Neutrophil (primary cell): ENCODE results near the gene TMEM143.

Experiments
- H3K27ac ChIP-seq: fragments of 200-600 bp; sonication (generic); 2 replicates; pipeline ENCODE4 v1.5.1; 2016; ENCODE audit warnings: mild to moderate bottlenecking, moderate library complexity
- H3K27me3 ChIP-seq: fragments of 200-600 bp; sonication (generic); 2 replicates; pipeline ENCODE4 v1.6.0; 2016; ENCODE audit warnings: mild to moderate bottlenecking
- H3K36me3 ChIP-seq: fragments of 200-600 bp; sonication (generic); 2 replicates; pipeline ENCODE4 v1.5.1; 2017
- H3K4me1 ChIP-seq, 2 experiments: fragments of 200-600 bp in 1 of 2; sonication (generic) in 1 of 2; 1 replicate in 1 of 2; 2 replicates in 1 of 2; pipeline versions ENCODE4 v1.5.1 to v1.6.1; 2013 to 2016; ENCODE audit warnings: low read depth in 1 of 2, low read length in 1 of 2, mild to moderate bottlenecking in 1 of 2, moderate library complexity in 1 of 2; ENCODE audit not compliant: control insufficient read depth in 1 of 2, insufficient read depth in 1 of 2
- H3K4me3 ChIP-seq, 2 experiments: fragments of 200-600 bp in 1 of 2; sonication (generic) in 1 of 2; 1 replicate in 1 of 2; 2 replicates in 1 of 2; pipeline ENCODE4 v1.5.1; 2013 to 2016; ENCODE audit warnings: low read depth in 1 of 2, low read length in 1 of 2, mild to moderate bottlenecking in 1 of 2, moderate library complexity in 1 of 2
- H3K9me3 ChIP-seq: fragments of 200-600 bp; sonication (generic); 2 replicates; pipeline ENCODE4 v1.5.1; 2016
- TF ChIP-seq, protein P1 (sequence below): fragments of 200-600 bp; sonication (generic); IDR thresholded peaks from 2 replicates; pipeline ENCODE4 v1.5.1; 2016; ENCODE audit warnings: antibody characterized with exemption

Gene TMEM143

DNA sequence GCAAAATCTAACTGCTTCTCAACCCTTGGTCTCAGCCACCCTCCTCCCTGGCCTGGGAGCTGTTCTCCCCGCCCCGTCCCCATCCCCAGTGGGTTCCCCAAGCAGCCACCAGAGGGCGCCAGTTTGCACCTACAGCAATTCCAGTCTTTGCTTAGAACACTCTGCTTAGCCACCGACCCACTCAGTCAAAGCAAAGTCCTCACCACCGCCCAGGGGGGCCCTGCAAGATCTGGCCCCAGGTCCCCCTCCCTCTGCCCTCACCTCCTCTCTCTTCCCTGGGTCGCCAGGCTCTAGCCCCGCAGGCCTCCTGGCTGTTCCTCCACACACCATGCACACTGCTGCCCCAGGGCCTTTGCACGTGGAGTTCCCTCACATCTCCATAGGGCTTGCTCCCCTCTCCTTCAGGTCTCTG lies 12.4 kb downstream of the TMEM143 start:
- no peaks in the 10 kb centered on the region for H3K9me3 ChIP-seq
- H3K36me3 ChIP-seq = no peaks in the 10 kb centered on the region
- no peak overlapping the region for H3K4me3 ChIP-seq
- no peak overlapping the region for H3K27ac ChIP-seq
- TF ChIP-seq, protein P1, sequence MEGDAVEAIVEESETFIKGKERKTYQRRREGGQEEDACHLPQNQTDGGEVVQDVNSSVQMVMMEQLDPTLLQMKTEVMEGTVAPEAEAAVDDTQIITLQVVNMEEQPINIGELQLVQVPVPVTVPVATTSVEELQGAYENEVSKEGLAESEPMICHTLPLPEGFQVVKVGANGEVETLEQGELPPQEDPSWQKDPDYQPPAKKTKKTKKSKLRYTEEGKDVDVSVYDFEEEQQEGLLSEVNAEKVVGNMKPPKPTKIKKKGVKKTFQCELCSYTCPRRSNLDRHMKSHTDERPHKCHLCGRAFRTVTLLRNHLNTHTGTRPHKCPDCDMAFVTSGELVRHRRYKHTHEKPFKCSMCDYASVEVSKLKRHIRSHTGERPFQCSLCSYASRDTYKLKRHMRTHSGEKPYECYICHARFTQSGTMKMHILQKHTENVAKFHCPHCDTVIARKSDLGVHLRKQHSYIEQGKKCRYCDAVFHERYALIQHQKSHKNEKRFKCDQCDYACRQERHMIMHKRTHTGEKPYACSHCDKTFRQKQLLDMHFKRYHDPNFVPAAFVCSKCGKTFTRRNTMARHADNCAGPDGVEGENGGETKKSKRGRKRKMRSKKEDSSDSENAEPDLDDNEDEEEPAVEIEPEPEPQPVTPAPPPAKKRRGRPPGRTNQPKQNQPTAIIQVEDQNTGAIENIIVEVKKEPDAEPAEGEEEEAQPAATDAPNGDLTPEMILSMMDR = peak; percentile 90
- no peaks in the 10 kb centered on the region for H3K4me1 ChIP-seq
- H3K27me3 ChIP-seq = no peaks in the 10 kb centered on the region

DNA sequence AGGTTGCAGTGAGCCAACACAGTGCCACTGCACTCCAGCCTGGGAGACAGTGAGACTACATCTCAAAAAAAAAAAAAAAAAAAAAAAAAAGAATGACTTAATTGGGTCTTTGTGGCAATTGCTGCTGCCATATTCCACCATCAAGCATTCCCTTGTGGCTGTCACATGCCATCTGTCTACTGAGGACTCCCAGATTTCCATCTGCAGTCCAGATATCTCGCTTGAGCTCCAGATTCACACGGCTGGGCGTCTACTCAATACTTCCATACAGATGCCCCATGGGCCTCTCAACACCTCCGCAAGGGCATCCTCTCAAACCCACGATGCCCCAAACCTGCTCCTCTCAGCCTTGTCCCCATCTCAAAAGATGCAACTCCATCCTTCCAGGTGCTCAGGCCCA lies 12.9 kb downstream of the TMEM143 start:
- no peak overlapping the region for H3K27ac ChIP-seq
- H3K9me3 ChIP-seq = no peaks in the 10 kb centered on the region
- H3K36me3 ChIP-seq = no peaks in the 10 kb centered on the region
- no peak overlapping the region for H3K4me3 ChIP-seq
- TF ChIP-seq, protein P1 = no peak
- H3K4me1 ChIP-seq = no peaks in the 10 kb centered on the region
- H3K27me3 ChIP-seq = no peaks in the 10 kb centered on the region

DNA sequence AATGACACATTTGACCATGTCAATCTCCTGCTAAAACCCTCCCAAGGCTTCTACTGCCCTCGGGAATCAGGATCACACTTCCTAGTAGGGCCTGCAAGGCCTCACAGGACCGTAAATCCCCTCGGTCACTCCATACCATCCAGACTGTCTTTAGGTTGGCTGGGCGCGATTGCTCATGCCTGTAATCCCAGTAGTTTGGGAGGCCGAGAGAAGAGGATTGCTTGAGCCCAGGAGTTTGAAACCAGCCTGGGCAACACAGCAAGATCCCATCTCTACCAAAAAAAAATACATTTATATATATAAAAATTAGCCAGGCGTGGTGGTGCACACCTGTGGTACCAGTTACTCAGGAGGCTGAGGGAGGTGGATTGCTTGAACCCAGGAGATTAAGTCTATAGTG lies 15.0 kb downstream of the TMEM143 start:
- TF ChIP-seq, protein P1 = no peak
- H3K4me1 ChIP-seq = no peaks in the 10 kb centered on the region
- no peak overlapping the region for H3K27ac ChIP-seq
- no peaks in the 10 kb centered on the region for H3K36me3 ChIP-seq
- no peaks in the 10 kb centered on the region for H3K9me3 ChIP-seq
- H3K4me3 ChIP-seq = no peak overlapping the region
- no peaks in the 10 kb centered on the region for H3K27me3 ChIP-seq

DNA sequence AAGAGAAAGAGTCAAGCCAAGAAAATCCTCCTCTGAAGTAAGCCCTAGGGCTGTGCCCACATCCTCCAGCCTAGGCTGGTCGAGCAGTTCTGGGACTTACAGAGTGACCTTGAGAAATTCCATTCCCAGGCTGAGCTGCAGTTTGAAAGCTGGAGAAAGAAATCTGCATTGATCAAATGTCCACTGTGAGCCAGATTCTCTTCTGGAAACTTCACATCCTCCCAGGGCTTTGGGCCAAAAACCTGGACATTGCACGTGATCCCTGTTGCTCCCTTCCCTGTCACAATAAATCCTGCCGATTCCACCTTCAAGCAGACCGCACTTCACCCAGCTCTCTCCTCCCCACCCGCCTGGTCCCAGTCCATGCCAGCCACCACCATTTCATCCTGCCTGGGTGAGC lies 15.7 kb downstream of the TMEM143 start:
- Histone ChIP-seq H3K4me3 (no peak overlapping the region), H3K36me3 (no peaks in the 10 kb centered on the region), H3K27me3 (no peaks in the 10 kb centered on the region), H3K27ac (no peak overlapping the region), H3K9me3 (no peaks in the 10 kb centered on the region), H3K4me1 (peaks cover 3 to 4% of the 10 kb centered on the region in 2 experiments)
- TF ChIP-seq, protein P1 = no peak

DNA sequence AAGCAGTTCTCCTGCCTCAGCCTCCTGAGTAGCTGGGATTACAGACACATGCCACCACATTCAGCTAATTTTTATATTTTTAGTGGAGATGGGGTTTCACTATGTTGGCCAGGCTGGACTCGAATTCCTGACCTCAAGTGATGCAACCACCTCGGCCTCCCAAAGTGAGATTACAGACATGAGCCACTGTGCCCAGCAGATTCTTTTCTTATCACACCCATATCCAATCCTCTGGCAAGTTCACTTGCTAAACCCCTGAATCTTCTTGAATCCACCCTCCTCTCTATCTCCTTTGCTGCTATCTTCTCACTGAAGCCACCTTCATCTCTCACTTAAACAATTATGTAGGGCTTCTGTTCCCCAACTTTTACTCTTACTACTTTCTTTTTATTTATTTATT lies 17.5 kb downstream of the TMEM143 start:
- H3K27me3 ChIP-seq = no peaks in the 10 kb centered on the region
- no peak overlapping the region for H3K4me3 ChIP-seq
- no peaks in the 10 kb centered on the region for H3K9me3 ChIP-seq
- TF ChIP-seq, protein P1 = no peak
- H3K4me1 ChIP-seq = peaks cover 4 to 5% of the 10 kb centered on the region in 2 experiments
- H3K36me3 ChIP-seq = no peaks in the 10 kb centered on the region
- no peak overlapping the region for H3K27ac ChIP-seq

DNA sequence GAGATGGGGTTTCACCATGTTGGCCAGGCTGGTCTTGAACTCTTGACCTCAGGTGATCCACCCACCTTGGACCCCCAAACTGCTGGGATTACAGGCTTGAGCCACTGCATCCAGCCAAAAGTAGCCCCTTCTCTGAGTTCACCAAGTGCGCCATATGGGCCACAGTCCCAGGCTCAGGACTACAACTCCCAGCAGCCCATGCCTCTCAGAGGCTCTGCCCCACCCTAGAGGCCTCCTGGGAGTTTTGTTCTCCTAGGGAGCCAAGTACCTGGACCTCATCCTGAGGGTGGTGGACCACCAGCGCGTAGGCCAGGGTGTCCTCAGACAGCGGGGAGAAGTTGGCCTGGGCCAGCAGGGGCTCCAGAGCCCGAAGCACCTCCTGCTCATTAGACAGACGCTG lies 18.8 kb downstream of the TMEM143 start:
- Histone ChIP-seq H3K36me3 (no peaks in the 10 kb centered on the region), H3K27me3 (no peaks in the 10 kb centered on the region), H3K27ac (no peak overlapping the region), H3K9me3 (no peaks in the 10 kb centered on the region), H3K4me1 (peaks cover 4 to 5% of the 10 kb centered on the region in 2 experiments), H3K4me3 (no peak overlapping the region)
- TF ChIP-seq, protein P1 = no peak
